PC-3 (cell line): ENCODE measurements around the gene OPTC.

Experiments used
- CTCF ChIP-seq: fragments of 300-600 bp; sonication (generic); conservative IDR thresholded peaks from 2 replicates; pipeline ENCODE4 v1.5.1; 2017; ENCODE audit warnings: antibody characterized with exemption, low read depth, mild to moderate bottlenecking, low read length
- EZH2 ChIP-seq: fragments of 300-600 bp; sonication (generic); IDR thresholded peaks from one replicate; pipeline ENCODE4 v1.6.1; 2017; ENCODE audit warnings: antibody characterized with exemption, mild to moderate bottlenecking, low read length; ENCODE audit not compliant: unreplicated experiment
- EZH2phosphoT487 ChIP-seq: fragments of 300-600 bp; sonication (generic); IDR thresholded peaks from 2 replicates; pipeline ENCODE4 v1.6.1; 2018; ENCODE audit warnings: mild to moderate bottlenecking, antibody characterized with exemption, low read length, borderline replicate concordance

GRCh38 chr1:203454986-203455471 is 38.9 kb upstream of the OPTC start:
- TF ChIP-seq CTCF (no peak), EZH2 (no peak), EZH2phosphoT487 (no peak)
